HepG2 (cell line): Measurements from ENCODE around the gene BCAS3. TPM values are rescaled to one million over a fixed set of nuclear protein-coding genes. Genes with fewer than 3 reads are reported as not detected.
A peak's percentile ranks its signal among the peaks of the same experiment; 100 is the strongest.

Experiments used
- ARNT2 ChIP-seq: sonication (generic); formaldehyde crosslinking; IDR thresholded peaks from 2 replicates; pipeline ENCODE4 v1.8.0; 2022; ENCODE audit warnings: mild to moderate bottlenecking, low read depth, missing genetic modification reagents, moderate library complexity
- ATF7-NPFF ChIP-seq: sonication (generic); formaldehyde crosslinking; IDR thresholded peaks from 2 replicates; pipeline ENCODE4 v1.8.1; 2023; ENCODE audit warnings: mild to moderate bottlenecking, low read depth, missing genetic modification reagents, moderate library complexity
- BRD4 ChIP-seq: sonication (generic); formaldehyde crosslinking; IDR thresholded peaks from 2 replicates; pipeline ENCODE4 v1.4.0; 2020; ENCODE audit warnings: missing genetic modification reagents
- CAMTA2 ChIP-seq: sonication (generic); formaldehyde crosslinking; IDR thresholded peaks from 2 replicates; pipeline ENCODE4 v1.4.0; 2020; ENCODE audit warnings: mild to moderate bottlenecking, missing genetic modification reagents, borderline replicate concordance
- CC2D1A ChIP-seq: sonication (generic); formaldehyde crosslinking; IDR thresholded peaks from 2 replicates; pipeline ENCODE4 v1.8.1; 2023; ENCODE audit warnings: mild to moderate bottlenecking, missing genetic modification reagents
- ERF ChIP-seq: IDR thresholded peaks from 2 replicates; pipeline ENCODE4 v1.6.1; 2018; ENCODE audit warnings: missing biosample characterization, missing genetic modification reagents
- FLYWCH1 ChIP-seq: sonication (generic); formaldehyde crosslinking; IDR thresholded peaks from 2 replicates; pipeline ENCODE4 v1.8.1; 2023; ENCODE audit warnings: mild to moderate bottlenecking, missing genetic modification reagents
- GPN1 ChIP-seq: sonication (generic); formaldehyde crosslinking; IDR thresholded peaks from 2 replicates; pipeline ENCODE4 v1.5.1; 2020; ENCODE audit warnings: missing genetic modification reagents, borderline replicate concordance
- KMT2A ChIP-seq: sonication (generic); formaldehyde crosslinking; IDR thresholded peaks from 2 replicates; pipeline ENCODE4 v1.4.0; 2020; ENCODE audit warnings: missing genetic modification reagents
- MAFK ChIP-seq, 2 experiments: IDR thresholded peaks in 1 of 2; conservative IDR thresholded peaks in 1 of 2; 2 replicates each; pipeline ENCODE4 v1.6.1; 2011; ENCODE audit warnings: improper control_type of control experiment in 2 of 2, low read length in 2 of 2
- MTA3 ChIP-seq: sonication (generic); formaldehyde crosslinking; IDR thresholded peaks from 2 replicates; pipeline ENCODE4 v1.4.0; 2020; ENCODE audit warnings: missing genetic modification reagents
- NFIC ChIP-seq: IDR thresholded peaks from 2 replicates; pipeline ENCODE4 v1.6.1; 2012; ENCODE audit warnings: mild to moderate bottlenecking, low read length, inconsistent platforms
- SRSF9 ChIP-seq: fragments of 200-400 bp; formaldehyde crosslinking; IDR thresholded peaks from 2 replicates; pipeline ENCODE4 v1.6.1; 2018; ENCODE audit warnings: borderline replicate concordance, mild to moderate bottlenecking, low read depth, low read length; ENCODE audit not compliant: insufficient read depth, poor library complexity, severe bottlenecking
- YEATS4 ChIP-seq: sonication (generic); formaldehyde crosslinking; IDR thresholded peaks from 2 replicates; pipeline ENCODE4 v1.4.0; 2020; ENCODE audit warnings: missing genetic modification reagents, borderline replicate concordance
- ZBTB42 ChIP-seq: sonication (generic); formaldehyde crosslinking; IDR thresholded peaks from 2 replicates; pipeline ENCODE4 v1.5.0; 2020; ENCODE audit warnings: mild to moderate bottlenecking, missing genetic modification reagents
- ZFY ChIP-seq: sonication (generic); formaldehyde crosslinking; IDR thresholded peaks from 2 replicates; pipeline ENCODE4 v1.4.0; 2020; ENCODE audit warnings: missing genetic modification reagents
- ZNF331 ChIP-seq: sonication (generic); formaldehyde crosslinking; IDR thresholded peaks from 2 replicates; pipeline ENCODE4 v1.4.0; 2020; ENCODE audit warnings: missing genetic modification reagents
- ZNF451 ChIP-seq: sonication (generic); formaldehyde crosslinking; IDR thresholded peaks from 2 replicates; pipeline ENCODE4 v1.5.0; 2020; ENCODE audit warnings: mild to moderate bottlenecking, missing genetic modification reagents
- ZNF460 ChIP-seq: sonication (generic); formaldehyde crosslinking; IDR thresholded peaks from 2 replicates; pipeline ENCODE4 v1.5.1; 2020; ENCODE audit warnings: missing genetic modification reagents, mild to moderate bottlenecking, borderline replicate concordance
- ZNF569 ChIP-seq: sonication (generic); formaldehyde crosslinking; IDR thresholded peaks from 2 replicates; pipeline ENCODE4 v1.5.0; 2020; ENCODE audit warnings: mild to moderate bottlenecking, missing genetic modification reagents, moderate library complexity, borderline replicate concordance
- ZNF614 ChIP-seq: IDR thresholded peaks from 2 replicates; pipeline ENCODE4 v1.6.1; 2018; ENCODE audit warnings: missing biosample characterization, missing genetic modification reagents, inconsistent platforms, borderline replicate concordance
- ZNF615 ChIP-seq: sonication (generic); formaldehyde crosslinking; IDR thresholded peaks from 2 replicates; pipeline ENCODE4 v1.5.0; 2020; ENCODE audit warnings: mild to moderate bottlenecking, missing genetic modification reagents, borderline replicate concordance
- polyA plus RNA-seq, 8 experiments: library from polyadenylated mRNA; depleted of rRNA in 3 of 8; stranded (reverse) in 7 of 8; unstranded in 1 of 8; fragments of >200 nt; fragmentation: Illumina TruSeq in 4 of 8; extraction: Trizol in 4 of 8; gene quantifications; 2 replicates each; pipeline versions ENCODE4 v1.2.1 to v1.2.3, GENCODE V29; 2011 to 2016; ENCODE audit warnings: low read depth in 4 of 8, missing spikeins in 1 of 8, mixed read lengths in 1 of 8; ENCODE audit not compliant: insufficient read depth in 1 of 8
- total RNA-seq, 5 experiments: library from RNA; depleted of rRNA; stranded (reverse); fragments of >200 nt; fragmentation: Illumina TruSeq; extraction: Trizol; gene quantifications; 2 replicates each; pipeline ENCODE4 v1.2.3, GENCODE V29; 2016; ENCODE audit warnings: low read depth in 1 of 5
- TF ChIP-seq, protein P1 (sequence below): sonication (generic); formaldehyde crosslinking; IDR thresholded peaks from 2 replicates; pipeline ENCODE4 v1.4.0; 2020; ENCODE audit warnings: missing genetic modification reagents

The BCAS3 gene
- total and polyA plus RNA-seq, 2 of the 13 experiments (the other 11 are each of a cell fraction or from before 2014, with no cell fraction given): 10.7 to 11.2 TPM

DNA sequence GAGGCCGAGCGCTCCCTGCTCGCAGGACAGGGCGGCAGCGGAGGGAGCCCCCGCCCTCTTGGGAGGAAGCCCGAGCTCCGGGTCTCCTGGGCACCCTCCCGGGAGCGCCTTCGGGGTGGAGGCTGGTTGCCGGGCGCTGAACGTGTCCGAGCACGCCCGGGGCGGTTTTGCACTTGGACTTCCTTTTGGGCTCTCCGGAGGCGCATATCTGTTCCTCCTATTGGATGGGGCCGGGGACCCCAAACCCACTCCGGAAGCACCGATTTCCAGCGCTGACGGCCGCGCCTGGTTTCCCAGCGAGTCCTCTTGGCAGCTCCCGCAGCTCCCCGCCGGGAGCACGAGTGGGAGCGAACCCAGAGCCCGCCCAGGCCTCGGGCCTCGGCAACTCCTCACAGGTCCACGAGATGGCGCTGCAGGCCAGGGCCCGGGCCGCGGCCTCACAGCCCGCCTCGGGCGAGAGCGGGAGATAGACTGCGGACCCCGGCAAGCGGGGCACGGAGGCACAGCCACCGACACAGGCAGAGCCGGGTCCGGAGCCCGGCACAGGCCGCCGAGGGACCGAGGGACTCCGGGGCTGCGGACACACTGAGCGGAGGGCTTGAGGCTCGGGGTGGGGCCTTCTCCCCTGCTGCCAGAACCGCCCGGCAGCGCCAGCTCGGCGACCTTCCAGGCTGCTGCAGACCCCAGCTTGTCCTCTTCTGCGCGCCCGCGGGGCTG lies 734.6 kb downstream of the BCAS3 start (continued):
- TF ChIP-seq KMT2A (CRISPR knock-in tag) (peak; percentile 87; the same call in 1 of the 2 replicates), ATF7-NPFF (CRISPR knock-in tag) (peak; percentile 83; the same call in 1 of the 2 replicates), ZNF615 (CRISPR knock-in tag) (peak; percentile 81; the same call in 1 of the 2 replicates), ARNT2 (CRISPR knock-in tag) (peak; percentile 76), ZNF569 (peak; percentile 91), NFIC (no peak), ZBTB42 (CRISPR knock-in tag) (peak; percentile 83; the same call in 1 of the 2 replicates), CAMTA2 (peak; percentile 64; the same call in 1 of the 2 replicates), ZNF460 (CRISPR knock-in tag) (no peak), SRSF9 (no peak), ZNF331 (peak; percentile 66; the same call in 1 of the 2 replicates), FLYWCH1 (CRISPR knock-in tag) (0 out of 2 replicates have a peak, but pooled peaks have one; percentile 89), ERF (CRISPR knock-in tag) (peak; percentile 86), ZNF451 (CRISPR knock-in tag) (no peak), ZFY (CRISPR knock-in tag) (peak; percentile 95), MTA3 (no peak), CC2D1A (CRISPR knock-in tag) (no peak), BRD4 (CRISPR knock-in tag) (peak; percentile 72; the same call in 1 of the 2 replicates), ZNF614 (0 out of 2 replicates have a peak, but pooled peaks have one; percentile 12), GPN1 (CRISPR knock-in tag) (no peak), MAFK (conservative IDR thresholded peaks at IDR 0.05 in 1 of 2, IDR thresholded peaks at IDR 0.05 in 1 of 2; ENCODE audit: low read length in 2 of 2) (no peak), YEATS4 (CRISPR knock-in tag) (peak; percentile 81)
- TF ChIP-seq, protein P1, sequence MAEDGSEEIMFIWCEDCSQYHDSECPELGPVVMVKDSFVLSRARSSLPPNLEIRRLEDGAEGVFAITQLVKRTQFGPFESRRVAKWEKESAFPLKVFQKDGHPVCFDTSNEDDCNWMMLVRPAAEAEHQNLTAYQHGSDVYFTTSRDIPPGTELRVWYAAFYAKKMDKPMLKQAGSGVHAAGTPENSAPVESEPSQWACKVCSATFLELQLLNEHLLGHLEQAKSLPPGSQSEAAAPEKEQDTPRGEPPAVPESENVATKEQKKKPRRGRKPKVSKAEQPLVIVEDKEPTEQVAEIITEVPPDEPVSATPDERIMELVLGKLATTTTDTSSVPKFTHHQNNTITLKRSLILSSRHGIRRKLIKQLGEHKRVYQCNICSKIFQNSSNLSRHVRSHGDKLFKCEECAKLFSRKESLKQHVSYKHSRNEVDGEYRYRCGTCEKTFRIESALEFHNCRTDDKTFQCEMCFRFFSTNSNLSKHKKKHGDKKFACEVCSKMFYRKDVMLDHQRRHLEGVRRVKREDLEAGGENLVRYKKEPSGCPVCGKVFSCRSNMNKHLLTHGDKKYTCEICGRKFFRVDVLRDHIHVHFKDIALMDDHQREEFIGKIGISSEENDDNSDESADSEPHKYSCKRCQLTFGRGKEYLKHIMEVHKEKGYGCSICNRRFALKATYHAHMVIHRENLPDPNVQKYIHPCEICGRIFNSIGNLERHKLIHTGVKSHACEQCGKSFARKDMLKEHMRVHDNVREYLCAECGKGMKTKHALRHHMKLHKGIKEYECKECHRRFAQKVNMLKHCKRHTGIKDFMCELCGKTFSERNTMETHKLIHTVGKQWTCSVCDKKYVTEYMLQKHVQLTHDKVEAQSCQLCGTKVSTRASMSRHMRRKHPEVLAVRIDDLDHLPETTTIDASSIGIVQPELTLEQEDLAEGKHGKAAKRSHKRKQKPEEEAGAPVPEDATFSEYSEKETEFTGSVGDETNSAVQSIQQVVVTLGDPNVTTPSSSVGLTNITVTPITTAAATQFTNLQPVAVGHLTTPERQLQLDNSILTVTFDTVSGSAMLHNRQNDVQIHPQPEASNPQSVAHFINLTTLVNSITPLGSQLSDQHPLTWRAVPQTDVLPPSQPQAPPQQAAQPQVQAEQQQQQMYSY (CRISPR knock-in tag): 0 out of 2 replicates have a peak, but pooled peaks have one; percentile 14
